Motor neuron (in vitro differentiated cells): Measurements from ENCODE around the gene DCAF4. TPM values are rescaled to one million over a fixed set of nuclear protein-coding genes. Genes with fewer than 3 reads are reported as not detected.
"Not testable (repeated sequence)": the region's sequence is repeated elsewhere in the genome, so short reads cannot be mapped to it uniquely, and the experiment has no call there.

Experiments
- ATAC-seq, 8 experiments: fragments of 200-7000 bp; cut with Tn5 transposase; replicated peaks in 6 of 8; 2 replicates each; pipeline ENCODE4 v1.8.0; 2021; ENCODE audit warnings: mild to moderate bottlenecking in 8 of 8, moderate library complexity in 8 of 8
- H3K27ac ChIP-seq, 2 donors: fragments of 250-450 bp; sonication (Bioruptor Pico); 2 replicates each; pipeline ENCODE4 v1.9.0; 2021; ENCODE audit warnings: antibody characterized with exemption in 2 of 2, mild to moderate bottlenecking in 2 of 2, moderate library complexity in 1 of 2
- H3K4me1 ChIP-seq, 2 donors: fragments of 250-450 bp; sonication (Bioruptor Pico); replicated peaks in 1 of 2; 2 replicates each; pipeline ENCODE4 v1.6.1; 2021; ENCODE audit warnings: antibody characterized with exemption in 2 of 2, mild to moderate bottlenecking in 2 of 2, moderate library complexity in 1 of 2
- H3K4me3 ChIP-seq, 5 donors: fragments of 250-450 bp; sonication (Bioruptor Pico); 2 replicates each; pipeline ENCODE4 v1.9.0; 2021; ENCODE audit warnings: antibody characterized with exemption in 5 of 5, mild to moderate bottlenecking in 5 of 5, moderate library complexity in 4 of 5
- WGBS, 10 experiments: fragments of 450-650 bp; shearing (Covaris generic); methylation state at CpG; one replicate each; pipeline ENCODE4 v1.0.0; 2022; 5-methylcytosine and 5-hydroxymethylcytosine counted together
- in situ Hi-C, 9 experiments: fragments of 400-800 bp; cut with MboI; loops; one replicate each; pipeline ENCODE4 v1.15.0; 2021; ENCODE audit warnings: low sequenced_read_pairs in 9 of 9, low pct_unique_long_range_greater_than_20kb in 2 of 9; ENCODE audit not compliant: unreplicated experiment in 9 of 9
- total RNA-seq, 8 experiments: library from RNA; unstranded; fragments of 300-600 nt; gene quantifications; 2 replicates each; pipeline versions ENCODE4 v1.2.3 to v1.2.4, GENCODE V29; 2022

Gene DCAF4
- total RNA-seq, 8 experiments from 2014 or later = 7.1 to 36.6 (median 15.6) TPM

DNA sequence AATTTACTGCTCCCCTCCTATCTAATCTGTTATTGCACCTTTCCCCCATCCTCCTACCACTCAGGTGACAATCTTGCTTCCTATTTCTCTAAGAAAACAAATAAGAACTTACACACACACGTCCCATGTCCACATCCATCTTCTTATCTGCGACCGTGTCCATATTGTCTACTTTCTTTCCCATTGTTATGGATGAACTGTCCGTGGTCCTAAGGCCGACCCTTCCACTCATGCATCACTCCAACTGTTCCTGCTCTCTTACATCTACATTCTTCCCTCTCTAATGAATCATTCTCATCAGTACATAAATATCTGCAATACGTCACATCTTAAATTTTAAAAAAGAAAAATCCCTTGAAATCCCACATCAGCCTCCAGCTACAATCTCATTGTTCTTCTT, 70.7 kb downstream of the DCAF4 start:
- no peaks in the 10 kb centered on the region for H3K4me1 ChIP-seq
- H3K27ac ChIP-seq = no peak overlapping the region
- no peak overlapping the region for H3K4me3 ChIP-seq
- in situ Hi-C loops = no loop called here
- WGBS, 10 experiments = 64 to 100% (median 85%) methylated on average over 1 to 6 of the region's 6 CpGs
- no peak for ATAC-seq

DNA sequence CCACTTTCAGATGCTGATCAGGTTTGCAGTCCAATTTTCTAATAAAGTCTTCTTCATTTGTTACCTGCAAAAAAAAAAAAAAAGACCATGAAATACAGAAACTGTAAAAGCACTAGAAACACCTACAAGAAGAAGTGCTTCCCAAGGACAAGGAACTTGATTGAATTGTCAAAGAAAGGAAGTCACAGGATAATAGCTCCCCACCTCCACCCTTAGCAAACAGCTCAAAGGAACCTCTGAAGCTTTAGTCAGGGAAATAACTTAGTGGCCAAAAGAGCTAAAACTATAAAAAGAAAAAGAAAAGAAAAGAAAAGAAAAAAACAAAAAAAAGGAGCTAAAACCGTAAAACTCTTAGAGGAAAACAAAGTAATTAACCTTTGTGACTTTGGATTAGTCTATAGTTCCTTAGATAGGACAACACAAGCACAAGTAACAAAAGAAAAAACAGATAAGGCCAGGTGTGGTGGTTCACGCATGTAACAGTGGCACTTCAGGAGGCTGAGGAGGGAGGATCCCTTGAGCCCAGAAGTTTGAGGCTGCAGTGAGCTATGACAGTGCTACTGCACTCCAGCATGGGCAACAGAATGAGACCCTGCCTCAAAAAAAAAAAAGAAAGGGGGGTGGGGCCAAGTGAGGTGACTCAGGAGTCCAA, 72.1 kb downstream of the DCAF4 start:
- in situ Hi-C loops = no loop called here

DNA sequence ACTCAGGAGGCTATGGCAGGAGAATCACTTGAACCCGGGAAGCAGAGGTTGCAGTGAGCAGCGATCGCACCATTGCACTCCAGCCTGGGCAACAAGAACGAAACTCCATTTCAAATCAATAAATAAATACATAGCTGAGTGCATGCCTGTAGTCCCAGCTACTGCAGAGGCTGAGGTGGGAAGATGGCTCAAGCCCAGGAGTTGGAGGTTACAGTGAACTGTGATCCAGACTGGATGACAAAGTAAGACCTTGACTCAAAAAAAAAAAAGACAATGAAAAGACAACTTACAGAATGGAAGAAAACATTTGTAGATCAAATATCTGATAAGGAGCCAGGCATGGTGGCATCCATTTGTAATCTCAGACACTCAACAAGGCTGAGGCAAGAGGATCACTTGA, 73.1 kb downstream of the DCAF4 start:
- H3K27ac ChIP-seq = no peak overlapping the region

More for the DNA sequence above, 72.1 kb downstream of the DCAF4 start:
- no peak overlapping the region for H3K27ac ChIP-seq
- H3K4me3 ChIP-seq = no peak overlapping the region
- WGBS, 10 experiments = 83 to 94% (median 93%) methylated on average over 1 to 2 of the region's 2 CpGs; no CpG with 5 or more reads in 2 of the 10 experiments
- H3K4me1 ChIP-seq = no peaks in the 10 kb centered on the region
- ATAC-seq = no peak

DNA sequence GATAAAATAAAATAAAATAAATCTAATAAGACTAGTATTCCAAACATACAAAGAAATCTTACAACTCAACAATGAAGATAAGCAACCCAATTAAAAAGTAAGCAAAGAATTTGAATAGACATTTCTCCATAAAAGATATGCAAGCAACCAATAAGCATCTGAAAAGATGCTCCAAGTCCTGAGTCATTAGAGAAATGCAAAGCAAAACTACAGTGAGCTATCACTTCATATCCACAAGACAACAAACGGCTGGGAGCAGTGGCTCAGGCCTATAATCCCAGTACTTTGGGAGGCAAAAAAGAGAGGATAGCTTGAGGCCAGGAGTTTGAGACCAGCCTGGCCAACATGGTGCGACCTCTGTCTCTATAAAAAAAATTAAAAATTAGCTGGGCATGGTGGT, 73.8 kb downstream of the DCAF4 start:
- Histone ChIP-seq H3K4me3 (no peak overlapping the region), H3K4me1 (no peaks in the 10 kb centered on the region), H3K27ac (no peak overlapping the region)
- WGBS, 10 experiments = 67 to 100% (median 86%) methylated on average over 1 to 2 of the region's 2 CpGs; no CpG with 5 or more reads in 1 of the 10 experiments
- ATAC-seq = peak in 2 of 8 experiments; percentile 59 to 63
- in situ Hi-C loops = no loop called here

More for the DNA sequence above, 73.1 kb downstream of the DCAF4 start:
- 79 to 100% (median 87%) methylated on average over 1 to 3 of the region's 4 CpGs; no CpG with 5 or more reads in 4 of the 10 experiments for WGBS, 10 experiments
- no peak for ATAC-seq
- Histone ChIP-seq H3K4me1 (no peaks in the 10 kb centered on the region), H3K4me3 (no peak overlapping the region)
- in situ Hi-C loops = no loop called here

DNA sequence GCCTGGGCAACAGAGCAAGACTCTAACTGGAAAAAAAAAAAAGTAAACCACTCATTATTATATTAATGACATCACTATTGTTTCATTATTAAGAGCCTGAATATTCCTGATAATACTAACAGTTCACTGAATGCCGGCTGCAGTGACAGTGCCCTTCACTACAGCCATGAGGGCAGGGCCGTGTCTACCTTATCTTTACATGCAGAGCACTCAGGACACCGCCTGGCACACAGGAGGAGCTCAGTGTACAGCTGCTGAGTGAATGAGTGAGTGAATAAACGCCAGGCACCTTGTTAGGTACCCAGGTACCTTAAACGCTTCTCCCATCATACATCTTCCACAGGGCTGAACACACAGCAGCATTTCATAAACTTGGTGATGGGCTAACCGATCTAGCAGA, 77.4 kb downstream of the DCAF4 start:
- no peak overlapping the region for H3K27ac ChIP-seq
- no peak overlapping the region for H3K4me3 ChIP-seq
- H3K4me1 ChIP-seq = no peaks in the 10 kb centered on the region
- 82 to 100% (median 97%) methylated on average over 1 to 5 of the region's 6 CpGs; no CpG with 5 or more reads in 3 of the 10 experiments for WGBS, 10 experiments
- ATAC-seq = no peak
- in situ Hi-C loops = no loop called here

DNA sequence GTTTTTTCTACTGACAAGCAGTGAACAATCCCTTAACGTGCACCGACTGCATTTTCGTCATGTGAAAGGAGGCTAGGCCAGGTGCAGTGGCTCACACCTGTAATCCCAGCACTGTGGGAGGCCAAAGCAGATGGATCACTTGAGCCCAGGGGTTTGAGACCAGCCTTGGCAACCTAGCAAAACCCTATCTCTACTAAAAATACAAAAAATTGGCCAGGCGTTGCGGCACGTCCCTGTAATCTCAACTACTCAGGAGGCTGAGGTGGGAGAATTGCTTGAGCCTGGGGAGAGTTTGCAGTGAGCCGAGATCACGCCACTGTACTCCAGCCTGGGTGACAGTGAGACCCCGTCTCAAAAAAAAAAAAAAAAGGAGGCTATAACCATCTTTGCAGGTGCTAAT, 78.4 kb downstream of the DCAF4 start:
- in situ Hi-C loops, H3K4me3 ChIP-seq, H3K4me1 ChIP-seq, ATAC-seq, H3K27ac ChIP-seq: not testable (repeated sequence)
- WGBS, 10 experiments = 100% methylated on average over 1 to 4 of the region's 9 CpGs; no CpG with 5 or more reads in 4 of the 10 experiments

DNA sequence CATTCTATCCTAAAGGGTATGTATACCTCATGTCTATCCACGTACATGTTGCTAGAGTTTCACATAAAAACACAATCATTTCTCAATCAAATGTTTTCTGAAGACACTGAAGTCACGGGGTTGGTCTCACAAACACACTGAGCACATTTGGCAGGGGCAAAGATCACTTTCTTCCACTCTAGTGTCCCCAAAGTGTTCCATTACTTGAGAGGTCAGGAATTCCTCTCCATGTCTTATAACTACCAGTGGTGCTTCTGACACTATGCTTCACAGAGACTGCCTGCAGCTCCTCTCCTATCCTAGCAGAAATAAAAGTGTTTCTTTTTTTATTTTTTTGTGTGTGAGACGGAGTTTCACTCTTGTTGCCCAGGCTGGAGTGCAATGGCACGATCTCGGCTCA, 81.6 kb downstream of the DCAF4 start:
- WGBS, 10 experiments = 32 to 100% (median 87%) methylated on average over 1 to 5 of the region's 5 CpGs
- Histone ChIP-seq H3K4me1 (no peaks in the 10 kb centered on the region), H3K4me3 (no peak overlapping the region), H3K27ac (no peak overlapping the region)
- in situ Hi-C loops = no loop called here
- no peak for ATAC-seq

DNA sequence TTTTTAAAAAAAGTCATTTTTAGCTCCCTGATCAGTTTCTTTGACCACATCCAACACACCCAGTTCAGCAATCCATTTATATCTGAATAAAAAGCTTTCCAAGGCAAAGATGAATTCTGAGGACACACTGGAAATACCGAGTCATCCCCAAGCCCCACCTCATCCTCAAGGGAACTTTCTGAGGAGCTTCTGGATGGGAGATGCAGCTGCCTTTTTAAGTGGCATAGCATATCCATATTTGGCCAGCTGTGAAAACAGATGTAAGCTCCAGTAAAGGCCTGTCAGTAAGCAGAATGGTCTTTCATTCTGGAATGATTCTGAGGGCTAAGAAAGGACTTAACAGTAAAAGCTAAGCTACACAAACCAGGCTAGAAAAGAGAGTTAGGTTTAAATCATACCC, 82.2 kb downstream of the DCAF4 start:
- peak in 3 of 8 experiments; percentile 93 to 97 (median 97) for ATAC-seq
- Histone ChIP-seq H3K27ac (no peak overlapping the region), H3K4me1 (no peaks in the 10 kb centered on the region), H3K4me3 (no peak overlapping the region)
- in situ Hi-C loops = no loop called here
- 0 to 100% (median 100%) methylated on average over 1 of the region's 1 CpG; no CpG with 5 or more reads in 5 of the 10 experiments for WGBS, 10 experiments

Other genes starting within 250 kb of the DCAF4 start
- 10 to 100 TPM in 3 of 8 experiments, 1 to 10 TPM in 5; 5.0 to 10.8 (median 8.6) TPM for gene DPF3, start 32.4 kb upstream of the DCAF4 start, total RNA-seq
- 10 to 100 TPM in 7 of 8 experiments, 1 to 10 TPM in 1; 9.7 to 19.7 (median 12.1) TPM for gene ZFYVE1, start 100.6 kb downstream of the DCAF4 start, total RNA-seq
- gene RBM25, start 132.1 kb downstream of the DCAF4 start, total RNA-seq = 100 to 1,000 TPM in 1 of 8 experiments, 10 to 100 TPM in 7; 53.9 to 100 (median 70.9) TPM
- 10 to 100 TPM; 31.1 to 54.2 (median 37.0) TPM for gene PSEN1, start 210.0 kb downstream of the DCAF4 start, total RNA-seq